ENCODE measurements around the gene THTPA. TPM values are rescaled to one million over a fixed set of nuclear protein-coding genes. Genes with fewer than 3 reads are reported as not detected.
A peak's percentile ranks its signal among the peaks of the same experiment; 100 is the strongest.

Gene THTPA
- total and polyA plus RNA-seq, 9 of the 15 experiments (the other 6 are each of a cell fraction or from before 2014, with no cell fraction given), result 2.4 to 8.7 (median 5.2) TPM

DNA sequence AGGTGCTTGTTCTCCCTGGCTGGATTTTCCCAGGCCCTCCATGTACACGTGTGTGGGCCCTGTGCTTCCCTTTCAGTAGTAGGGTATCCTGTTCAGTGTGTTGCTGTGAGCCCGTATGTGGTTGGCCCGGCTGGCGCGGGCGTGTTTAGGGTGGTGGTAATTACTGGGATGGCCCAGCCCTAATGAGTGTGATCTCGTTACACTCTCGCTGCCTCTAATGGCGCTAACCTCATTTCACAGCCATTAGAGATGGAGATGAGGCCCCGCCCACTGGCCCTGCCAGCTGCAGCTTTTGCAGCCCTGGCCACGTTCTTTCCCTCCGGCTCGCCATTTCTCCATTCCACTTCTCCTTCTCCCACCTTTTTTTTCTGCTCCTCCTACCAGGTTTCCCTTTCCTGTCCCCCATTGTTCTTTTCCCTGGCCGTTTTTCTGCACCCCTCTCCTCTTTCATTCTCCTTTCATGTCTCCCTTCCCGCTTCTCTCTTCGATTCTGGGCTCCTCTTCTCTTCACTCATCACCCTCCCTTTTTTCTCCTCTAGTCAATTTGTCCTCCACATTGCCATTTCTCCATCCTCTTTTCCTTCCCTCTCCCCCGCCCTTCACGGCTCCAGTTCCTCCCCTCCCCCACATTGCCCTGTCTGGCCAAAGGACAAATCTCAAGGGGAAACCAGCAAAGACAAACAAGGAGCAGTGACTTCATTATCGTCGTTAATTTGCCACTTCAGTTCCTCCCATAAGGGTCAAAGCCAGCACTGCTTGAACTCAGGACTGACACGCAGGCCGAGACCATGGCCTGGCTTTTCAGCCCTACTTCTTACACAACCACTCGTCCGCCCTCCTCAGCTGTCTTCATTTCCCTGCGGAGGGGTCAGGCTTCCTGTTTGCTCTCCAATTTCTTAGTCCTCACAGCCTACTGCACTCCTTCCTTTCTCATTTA lies 11.3 kb upstream of the THTPA start:
- H3K9me3 ChIP-seq (replicated peaks; ENCODE audit: control insufficient read depth, insufficient read depth, low read depth, low read length), result no peaks in the 10 kb centered on the region
- intact Hi-C loops (cut with micrococcal nuclease) (no loop called here), in situ Hi-C loops (cut with MboI) (no loop called here)
- H3K9me1 ChIP-seq (ENCODE audit: control insufficient read depth, insufficient read depth, low read length), result no peaks in the 10 kb centered on the region
- ChIA-PET CTCF (ENCODE audit: low intra/inter-chr PET ratio) (interaction anchor here (0.7 to 1.1 kb wide), 2 partner anchors 105 to 164 kb away, joined by 3 read pairs; no protein-coding TSS in a partner anchor), POLR2A (interaction anchor here (0.6 kb wide), 1 partner anchor 184 kb away, joined by 3 read pairs; no protein-coding TSS in a partner anchor)
- ATAC-seq (0 out of 3 replicates have a peak, but pooled peaks have one; percentile 45), DNase-seq (ENCODE audit: extremely low read depth in 1 of 4, low spot score in 3 of 4) (peak in 1 of 4 experiments; percentile 23), FAIRE-seq (no peak)
- TF ChIP-seq NFIC (IDR thresholded peaks at IDR 0.05) (no peak), HNRNPL (IDR thresholded peaks at IDR 0.05; ENCODE audit: low read depth, low read length) (no peak), YY1 (IDR thresholded peaks at IDR 0.05; ENCODE audit: borderline replicate concordance in 1 of 3, control insufficient read depth in 1 of 3, extremely low read depth in 1 of 3, insufficient read depth in 3 of 3, insufficient read length in 1 of 3, insufficient replicate concordance in 2 of 3, low read depth in 1 of 3, low read length in 2 of 3) (peak in 1 of 3 experiments; percentile 26)
- TF ChIP-seq, protein P1, sequence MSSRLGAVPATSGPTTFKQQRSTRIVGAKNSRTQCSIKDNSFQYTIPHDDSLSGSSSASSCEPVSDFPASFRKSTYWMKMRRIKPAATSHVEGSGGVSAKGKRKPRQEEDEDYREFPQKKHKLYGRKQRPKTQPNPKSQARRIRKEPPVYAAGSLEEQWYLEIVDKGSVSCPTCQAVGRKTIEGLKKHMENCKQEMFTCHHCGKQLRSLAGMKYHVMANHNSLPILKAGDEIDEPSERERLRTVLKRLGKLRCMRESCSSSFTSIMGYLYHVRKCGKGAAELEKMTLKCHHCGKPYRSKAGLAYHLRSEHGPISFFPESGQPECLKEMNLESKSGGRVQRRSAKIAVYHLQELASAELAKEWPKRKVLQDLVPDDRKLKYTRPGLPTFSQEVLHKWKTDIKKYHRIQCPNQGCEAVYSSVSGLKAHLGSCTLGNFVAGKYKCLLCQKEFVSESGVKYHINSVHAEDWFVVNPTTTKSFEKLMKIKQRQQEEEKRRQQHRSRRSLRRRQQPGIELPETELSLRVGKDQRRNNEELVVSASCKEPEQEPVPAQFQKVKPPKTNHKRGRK (tag; IDR thresholded peaks at IDR 0.05), result 0 out of 2 replicates have a peak, but pooled peaks have one; percentile 23
- TF ChIP-seq, protein P2, sequence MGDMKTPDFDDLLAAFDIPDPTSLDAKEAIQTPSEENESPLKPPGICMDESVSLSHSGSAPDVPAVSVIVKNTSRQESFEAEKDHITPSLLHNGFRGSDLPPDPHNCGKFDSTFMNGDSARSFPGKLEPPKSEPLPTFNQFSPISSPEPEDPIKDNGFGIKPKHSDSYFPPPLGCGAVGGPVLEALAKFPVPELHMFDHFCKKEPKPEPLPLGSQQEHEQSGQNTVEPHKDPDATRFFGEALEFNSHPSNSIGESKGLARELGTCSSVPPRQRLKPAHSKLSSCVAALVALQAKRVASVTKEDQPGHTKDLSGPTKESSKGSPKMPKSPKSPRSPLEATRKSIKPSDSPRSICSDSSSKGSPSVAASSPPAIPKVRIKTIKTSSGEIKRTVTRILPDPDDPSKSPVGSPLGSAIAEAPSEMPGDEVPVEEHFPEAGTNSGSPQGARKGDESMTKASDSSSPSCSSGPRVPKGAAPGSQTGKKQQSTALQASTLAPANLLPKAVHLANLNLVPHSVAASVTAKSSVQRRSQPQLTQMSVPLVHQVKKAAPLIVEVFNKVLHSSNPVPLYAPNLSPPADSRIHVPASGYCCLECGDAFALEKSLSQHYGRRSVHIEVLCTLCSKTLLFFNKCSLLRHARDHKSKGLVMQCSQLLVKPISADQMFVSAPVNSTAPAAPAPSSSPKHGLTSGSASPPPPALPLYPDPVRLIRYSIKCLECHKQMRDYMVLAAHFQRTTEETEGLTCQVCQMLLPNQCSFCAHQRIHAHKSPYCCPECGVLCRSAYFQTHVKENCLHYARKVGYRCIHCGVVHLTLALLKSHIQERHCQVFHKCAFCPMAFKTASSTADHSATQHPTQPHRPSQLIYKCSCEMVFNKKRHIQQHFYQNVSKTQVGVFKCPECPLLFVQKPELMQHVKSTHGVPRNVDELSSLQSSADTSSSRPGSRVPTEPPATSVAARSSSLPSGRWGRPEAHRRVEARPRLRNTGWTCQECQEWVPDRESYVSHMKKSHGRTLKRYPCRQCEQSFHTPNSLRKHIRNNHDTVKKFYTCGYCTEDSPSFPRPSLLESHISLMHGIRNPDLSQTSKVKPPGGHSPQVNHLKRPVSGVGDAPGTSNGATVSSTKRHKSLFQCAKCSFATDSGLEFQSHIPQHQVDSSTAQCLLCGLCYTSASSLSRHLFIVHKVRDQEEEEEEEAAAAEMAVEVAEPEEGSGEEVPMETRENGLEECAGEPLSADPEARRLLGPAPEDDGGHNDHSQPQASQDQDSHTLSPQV (IDR thresholded peaks at IDR 0.05), result no peak
- TF ChIP-seq, protein P3, sequence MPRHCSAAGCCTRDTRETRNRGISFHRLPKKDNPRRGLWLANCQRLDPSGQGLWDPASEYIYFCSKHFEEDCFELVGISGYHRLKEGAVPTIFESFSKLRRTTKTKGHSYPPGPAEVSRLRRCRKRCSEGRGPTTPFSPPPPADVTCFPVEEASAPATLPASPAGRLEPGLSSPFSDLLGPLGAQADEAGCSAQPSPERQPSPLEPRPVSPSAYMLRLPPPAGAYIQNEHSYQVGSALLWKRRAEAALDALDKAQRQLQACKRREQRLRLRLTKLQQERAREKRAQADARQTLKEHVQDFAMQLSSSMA (CRISPR knock-in tag; IDR thresholded peaks at IDR 0.05), result no peak
- peaks cover 0 to 3% of the 10 kb centered on the region in 2 experiments; a peak in 2 of 5 replicates for H3K4me1 ChIP-seq (replicated peaks in 1 of 2; ENCODE audit: control insufficient read depth in 2 of 2, insufficient read depth in 2 of 2, low read length in 2 of 2)
- no peak overlapping the region for H3K4me3 ChIP-seq
- H3K27me3 ChIP-seq (ENCODE audit: control insufficient read depth in 2 of 2, insufficient read depth in 2 of 2, low read length in 2 of 2), result no peaks in the 10 kb centered on the region
- no TSS peak for BruUV-seq (replicated peaks)
- no peaks in the 10 kb centered on the region for H3K79me2 ChIP-seq (ENCODE audit: control insufficient read depth, insufficient read depth, low read length)
- H2AFZ ChIP-seq (ENCODE audit: low read depth, low read length), result no peak overlapping the region
- no peaks in the 10 kb centered on the region for H4K20me1 ChIP-seq (replicated peaks; ENCODE audit: control insufficient read depth, insufficient read depth, low read length)
- H3K9ac ChIP-seq (ENCODE audit: insufficient read depth in 1 of 2, low read depth in 2 of 2, low read length in 2 of 2), result no peak overlapping the region
- peak overlapping the region; percentile 18; the same call in 1 of the 2 replicates for H3K4me2 ChIP-seq (ENCODE audit: insufficient read depth, low read length)
- no peaks in the 10 kb centered on the region for H3K36me3 ChIP-seq (ENCODE audit: control insufficient read depth, insufficient read depth, low read length)
- no peak overlapping the region for H3K27ac ChIP-seq (ENCODE audit: extremely low read depth, low read depth, low read length)
- 37% methylated on average over 13 of the region's 25 CpGs for WGBS (ENCODE audit: insufficient coverage, low coverage, missing lambda C conversion rate)
